UCSD-AML1 (cell line): Measurements from ENCODE around the gene CHML.

ENCODE experiments used
- DNase-seq: peaks from one replicate; lab custom pipeline; 2025; ENCODE audit not compliant: unreplicated experiment; lab: John Stamatoyannopoulos, UW

Gene CHML

GRCh38 chr1:241624935-241625334 lies 15.2 kb downstream of the CHML start:
- no peak for DNase-seq

- no peak for DNase-seq
Observed at GRCh38 chr1:241622669-241623068, 17.5 kb downstream of the CHML start.

- DNase-seq, result no peak
Observed at GRCh38 chr1:241617426-241617825, 22.7 kb downstream of the CHML start.

- DNase-seq, result no peak
Observed at GRCh38 chr1:241615043-241615974, 24.9 kb downstream of the CHML start.

- no peak for DNase-seq
Observed at GRCh38 chr1:241614572-241614971, 25.6 kb downstream of the CHML start.

GRCh38 chr1:241614144-241614543 lies 26.0 kb downstream of the CHML start:
- DNase-seq, result no peak

GRCh38 chr1:241612533-241613477 lies 27.4 kb downstream of the CHML start:
- DNase-seq, result no peak

GRCh38 chr1:241611736-241612135 lies 28.4 kb downstream of the CHML start:
- no peak for DNase-seq

- DNase-seq, result no peak
Observed at GRCh38 chr1:241611063-241611462, 29.1 kb downstream of the CHML start.

GRCh38 chr1:241610056-241610815 lies 29.9 kb downstream of the CHML start:
- no peak for DNase-seq

- DNase-seq, result no peak
Observed at GRCh38 chr1:241608379-241609033, 31.7 kb downstream of the CHML start.

GRCh38 chr1:241607497-241607896 lies 32.7 kb downstream of the CHML start:
- no peak for DNase-seq

- no peak for DNase-seq
Observed at GRCh38 chr1:241606544-241606943, 33.6 kb downstream of the CHML start.

- DNase-seq, result no peak
Observed at GRCh38 chr1:241605146-241605805, 34.9 kb downstream of the CHML start.

GRCh38 chr1:241603731-241604245 lies 36.4 kb downstream of the CHML start:
- DNase-seq, result no peak

- no peak for DNase-seq
Observed at GRCh38 chr1:241600496-241600901, 39.7 kb downstream of the CHML start.

GRCh38 chr1:241598249-241598648 lies 41.9 kb downstream of the CHML start:
- no peak for DNase-seq

- no peak for DNase-seq
Observed at GRCh38 chr1:241596633-241597032, 43.5 kb downstream of the CHML start.

GRCh38 chr1:241593186-241593585 lies 47.0 kb downstream of the CHML start:
- DNase-seq, result no peak
